Stimulated activated CD8-positive, alpha-beta memory T cell treated with anti-CD3 and anti-CD28 coated beads, Interleukin-7, amount 100 ng/mL, for 1 hour (primary cell): ENCODE measurements around the gene MXD3.
A peak's percentile ranks its signal among the peaks of the same experiment; 100 is the strongest.
"Not testable (repeated sequence)": the region's sequence is repeated elsewhere in the genome, so short reads cannot be mapped to it uniquely, and the experiment has no call there.

ENCODE experiments used
- DNase-seq, 2 donors: peaks; one replicate each; pipeline ENCODE4 v3.0.0-alpha.2; 2020; ENCODE audit warnings: low read depth in 2 of 2

MXD3 gene, protein sequence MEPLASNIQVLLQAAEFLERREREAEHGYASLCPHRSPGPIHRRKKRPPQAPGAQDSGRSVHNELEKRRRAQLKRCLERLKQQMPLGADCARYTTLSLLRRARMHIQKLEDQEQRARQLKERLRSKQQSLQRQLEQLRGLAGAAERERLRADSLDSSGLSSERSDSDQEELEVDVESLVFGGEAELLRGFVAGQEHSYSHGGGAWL

DNA sequence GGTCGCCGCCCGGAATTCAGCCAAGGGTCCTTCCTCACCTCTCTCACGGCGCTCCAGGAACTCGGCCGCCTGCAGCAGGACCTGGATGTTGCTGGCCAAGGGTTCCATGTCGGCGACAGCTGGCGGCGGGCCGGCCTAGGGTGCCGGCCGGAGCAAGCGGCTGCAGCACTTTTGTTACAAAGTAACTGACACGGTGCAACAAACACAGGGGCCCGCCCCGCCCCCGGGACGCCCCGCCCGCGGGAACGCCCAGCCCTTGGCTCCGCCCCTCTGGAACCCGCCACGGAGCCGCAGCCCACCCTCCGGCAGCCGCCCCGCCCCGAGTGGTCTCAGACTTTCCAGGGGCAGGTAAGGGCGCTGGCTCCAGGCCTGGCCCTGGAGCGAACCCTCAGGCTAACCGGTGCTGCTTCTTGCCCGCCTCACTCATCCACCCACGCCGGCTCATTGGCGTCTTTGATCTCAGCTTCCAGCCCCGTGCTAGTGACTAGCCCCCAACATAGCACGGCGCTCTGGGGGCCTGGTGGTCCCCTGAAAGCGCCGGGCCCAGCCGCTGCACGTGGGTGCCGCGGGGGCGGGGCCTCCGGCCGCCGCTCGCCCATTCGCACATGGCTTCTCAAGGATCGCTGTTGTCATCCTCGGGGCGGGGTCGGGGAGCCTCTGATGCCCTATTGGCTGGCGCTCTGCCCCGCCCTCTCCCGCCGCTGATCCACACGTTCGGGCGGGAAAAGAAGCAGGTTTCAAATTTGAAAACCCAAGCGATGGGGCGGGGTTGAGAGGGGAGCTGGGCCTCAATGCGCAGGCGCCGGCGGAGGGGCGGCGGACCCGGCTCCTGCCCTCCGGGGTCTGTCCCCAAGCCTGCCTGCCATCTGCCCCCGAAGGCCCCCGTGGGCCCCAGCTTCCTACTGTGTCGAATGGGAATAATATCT lies at the start of gene MXD3:
TSS of gene MXD3 (minus strand) at position 176 of the 926 bp plus-strand sequence. CDS start at position 108, 68 bp downstream.
- peak; percentile 80 to 81 for DNase-seq

DNA sequence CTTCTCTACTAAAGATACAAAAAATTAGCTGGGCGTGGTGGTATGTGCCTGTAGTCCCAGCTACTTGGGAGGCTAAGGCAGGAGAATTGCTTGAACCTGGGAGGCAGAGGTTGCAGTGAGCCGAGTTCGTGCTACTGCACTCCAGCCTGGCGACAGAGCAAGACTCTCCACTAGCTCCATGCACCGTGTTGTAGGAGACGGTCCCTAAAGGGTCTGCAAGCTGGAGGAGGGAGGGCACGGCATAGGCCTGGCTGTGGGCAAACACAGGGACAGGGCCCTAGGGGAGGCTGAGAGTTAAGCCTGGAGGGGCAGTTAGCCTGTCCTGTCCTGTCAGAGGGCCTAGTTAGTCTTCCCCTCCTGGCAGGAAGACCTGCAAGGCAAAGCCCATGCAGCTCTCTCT lies 49.0 kb upstream of the MXD3 start:
- DNase-seq = not testable (repeated sequence)

DNA sequence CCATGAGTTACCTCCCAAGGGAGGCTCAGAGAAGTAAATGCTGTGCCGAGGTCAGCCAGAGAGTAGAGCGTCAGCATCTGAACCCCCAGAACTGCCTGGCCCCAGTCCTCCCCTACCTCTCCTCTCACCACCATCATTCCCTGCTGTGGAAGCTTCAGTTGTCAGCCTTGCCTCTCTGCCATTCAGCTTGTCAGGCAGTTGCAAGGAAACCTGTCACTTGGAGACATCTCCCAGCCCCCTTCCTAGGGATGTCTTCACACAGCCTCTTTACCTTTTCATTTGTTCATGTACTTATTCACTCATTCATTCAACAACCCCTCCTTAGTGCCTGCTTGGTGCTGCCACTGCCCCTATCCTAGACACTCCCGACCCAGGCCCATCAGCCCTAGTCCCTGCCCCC lies 48.2 kb upstream of the MXD3 start:
- DNase-seq = no peak

DNA sequence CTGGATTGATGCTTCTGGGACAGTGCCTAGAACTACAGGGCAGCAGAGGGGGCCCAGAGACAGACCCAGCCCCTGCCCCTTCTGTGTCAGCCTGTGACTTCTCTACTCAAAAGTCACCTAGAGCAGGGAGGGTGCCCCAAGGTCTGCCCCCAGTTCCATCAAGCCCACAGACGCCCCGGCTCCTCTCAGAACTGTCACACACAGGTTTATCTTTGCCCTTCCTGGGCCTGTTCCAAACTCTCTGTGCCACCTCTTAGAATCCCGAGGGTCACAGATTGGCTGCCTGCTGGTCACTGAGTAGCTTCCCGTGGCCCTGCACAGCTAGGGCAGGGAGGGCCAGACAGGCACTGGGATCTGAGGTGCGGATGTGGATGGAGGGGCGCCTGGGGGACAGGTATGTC lies 47.8 kb upstream of the MXD3 start:
- no peak for DNase-seq

DNA sequence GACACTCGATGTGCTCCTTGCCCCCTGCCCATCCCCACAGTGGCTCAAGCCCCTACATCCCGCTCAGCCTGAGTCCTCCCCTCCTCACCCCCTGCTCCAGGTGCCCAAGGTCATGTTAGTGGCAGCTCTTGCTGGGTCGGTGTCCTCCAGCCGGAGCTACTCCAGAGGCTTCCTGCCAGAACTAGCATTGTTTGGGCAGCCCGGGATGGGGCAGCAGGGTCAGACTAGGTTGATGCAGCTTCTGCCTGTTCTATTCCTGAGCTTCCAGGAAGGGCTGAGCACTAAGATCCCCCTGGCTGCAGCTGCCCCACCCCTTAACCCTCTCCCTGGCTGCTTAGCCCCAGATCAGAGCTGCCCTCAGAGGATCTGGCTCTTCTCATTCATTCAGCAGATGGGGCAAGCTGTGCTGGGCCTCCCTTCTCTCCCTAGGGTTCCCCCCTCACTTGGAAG lies 46.7 kb upstream of the MXD3 start:
- no peak for DNase-seq

DNA sequence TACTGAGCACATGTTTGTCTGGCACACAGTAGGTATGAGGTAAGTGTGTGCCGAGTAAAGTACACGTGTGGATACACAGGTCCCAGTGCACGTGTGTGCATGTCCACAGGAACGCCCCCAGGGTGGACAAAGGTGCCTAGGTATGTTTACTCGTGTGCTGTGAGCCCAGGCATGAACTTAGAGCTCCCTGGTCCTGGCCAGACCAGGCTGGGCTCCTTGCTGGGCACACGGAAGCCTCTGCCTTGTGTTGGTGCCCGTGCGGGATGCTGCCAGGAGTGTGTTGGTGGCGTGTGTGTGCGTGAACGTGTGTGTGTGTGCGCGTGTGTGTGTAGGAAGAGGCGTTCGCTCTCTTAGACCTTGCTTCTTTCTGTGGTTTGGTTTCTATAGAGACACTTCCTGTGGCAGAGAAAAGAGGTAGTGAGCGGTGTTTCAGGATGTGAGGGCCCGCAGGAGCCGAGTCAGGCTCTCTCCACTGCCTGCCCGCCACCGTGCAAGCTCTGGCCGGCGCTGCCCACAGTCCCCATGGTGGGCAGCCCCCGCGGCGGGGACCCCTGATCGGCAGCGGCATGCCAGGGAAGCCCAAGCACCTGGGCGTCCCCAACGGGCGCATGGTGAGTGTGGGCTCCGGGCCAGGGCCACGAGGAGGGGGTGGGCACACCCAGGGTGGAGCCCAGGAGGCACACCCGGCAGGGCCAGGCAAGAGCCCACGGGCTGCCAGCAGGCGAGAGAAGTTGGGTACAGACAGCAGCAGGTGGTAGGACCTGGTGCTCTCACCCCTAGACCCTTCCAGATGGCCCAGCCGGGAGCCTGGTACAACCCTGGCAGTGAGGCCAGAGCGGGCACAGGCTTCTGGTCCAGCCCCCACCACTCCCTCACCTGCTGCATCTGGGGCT lies 46.0 kb upstream of the MXD3 start, which contains the start of gene RGS14:
TSS of gene RGS14 (plus strand) at position 466 of the 893 bp plus-strand sequence. CDS start at position 567, 101 bp downstream.
- DNase-seq = peak; percentile 22 to 37

DNA sequence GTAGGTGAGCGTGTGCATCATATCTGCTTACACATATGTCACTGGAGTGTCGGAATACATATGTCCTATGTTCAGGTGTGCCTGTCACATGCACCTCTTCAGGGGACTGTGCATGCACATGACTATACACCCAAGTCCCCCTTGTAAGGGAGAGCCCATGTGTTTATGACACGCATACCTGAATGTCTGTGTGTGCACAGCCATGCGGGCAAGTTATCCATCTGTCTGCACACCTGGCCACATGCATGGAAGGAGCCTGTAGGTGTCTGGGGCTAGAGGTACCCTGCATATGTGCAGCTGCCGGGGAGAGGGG lies 45.4 kb upstream of the MXD3 start:
- DNase-seq = no peak

DNA sequence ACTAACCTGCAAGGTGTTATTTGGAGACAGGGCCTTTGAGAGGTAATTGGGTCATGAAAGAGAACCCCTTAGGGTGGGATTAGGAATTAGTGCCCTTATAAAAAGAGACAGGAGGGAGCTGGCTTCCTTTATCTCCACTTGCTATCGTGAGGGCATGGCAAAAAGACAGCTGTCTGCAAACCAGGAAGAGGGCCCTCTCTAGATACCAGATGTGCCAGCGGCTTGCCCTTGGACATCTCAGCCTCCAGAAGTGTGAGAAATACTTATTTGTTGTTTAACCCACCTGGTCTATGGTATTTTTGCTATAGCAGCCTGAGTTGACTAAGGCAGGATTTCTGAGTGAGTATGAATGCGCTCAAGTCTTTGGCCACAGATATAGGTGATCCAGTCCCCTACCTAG lies 45.0 kb upstream of the MXD3 start:
- DNase-seq = no peak

DNA sequence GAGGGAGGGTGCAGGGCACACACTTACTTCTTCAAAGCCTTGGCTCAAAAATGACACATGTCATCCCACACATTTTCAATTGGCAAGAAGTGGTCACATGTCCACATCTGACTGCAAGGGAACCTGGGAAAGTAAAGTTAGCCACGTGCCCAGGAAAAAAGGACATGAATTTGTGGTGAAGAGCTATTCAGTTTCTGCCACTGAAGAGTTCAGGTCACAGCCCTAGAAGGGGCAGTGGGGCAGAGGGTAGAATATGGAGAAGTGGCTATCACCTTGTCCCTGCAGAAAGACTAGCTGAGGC lies 44.1 kb upstream of the MXD3 start:
- DNase-seq = no peak

DNA sequence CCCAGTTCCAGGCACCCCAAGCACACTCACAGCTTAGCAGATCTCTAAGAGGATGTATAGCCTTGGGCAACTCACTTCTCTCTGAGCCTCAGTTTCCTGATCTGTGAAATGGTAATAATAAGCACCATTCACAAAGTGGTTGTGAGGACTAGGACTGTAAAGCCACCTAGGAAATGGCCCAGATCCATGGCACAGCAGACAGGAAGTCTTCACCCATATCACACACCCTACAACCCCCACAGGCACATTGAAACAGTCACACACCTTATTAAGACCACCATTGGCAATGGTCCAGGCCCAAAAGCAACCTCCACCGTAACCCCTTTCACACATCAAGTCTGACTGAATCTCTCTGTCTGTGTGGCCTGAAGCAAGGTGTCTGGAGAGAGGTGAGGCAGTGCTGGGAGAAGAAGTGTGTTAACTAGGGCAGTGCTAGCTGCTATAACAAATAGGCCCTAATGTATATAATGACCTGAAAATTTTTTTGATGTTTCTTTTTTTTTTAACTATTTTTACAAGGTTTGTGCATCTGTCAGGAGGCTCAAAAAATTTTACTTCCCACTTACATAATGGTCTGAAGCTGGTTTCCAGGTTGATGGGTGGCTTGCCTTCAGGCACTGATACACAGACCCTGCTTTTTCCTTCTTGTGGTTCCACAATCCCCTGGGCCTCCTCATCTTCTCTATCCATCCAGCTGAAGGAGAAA lies 43.6 kb upstream of the MXD3 start:
- no peak for DNase-seq

DNA sequence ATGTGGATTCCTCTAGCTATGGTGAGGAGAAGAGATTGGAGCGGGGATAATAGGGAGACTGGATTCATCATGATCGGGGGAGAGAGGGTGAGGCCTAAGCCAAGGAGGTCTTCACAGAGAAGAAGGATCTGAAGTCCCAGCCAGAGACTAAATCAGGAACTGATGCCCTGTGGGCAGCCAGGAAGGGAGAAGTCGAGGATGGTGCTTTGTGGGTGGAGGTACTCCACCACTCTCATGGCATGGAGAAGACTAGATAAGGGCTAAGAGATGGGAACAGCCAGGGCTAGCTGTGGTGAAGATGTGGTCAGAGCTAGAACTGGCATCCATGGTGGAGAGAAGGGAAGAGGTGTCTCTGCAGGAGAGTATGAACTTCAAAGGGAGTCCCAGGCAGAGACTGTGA lies 43.0 kb upstream of the MXD3 start:
- DNase-seq = no peak

DNA sequence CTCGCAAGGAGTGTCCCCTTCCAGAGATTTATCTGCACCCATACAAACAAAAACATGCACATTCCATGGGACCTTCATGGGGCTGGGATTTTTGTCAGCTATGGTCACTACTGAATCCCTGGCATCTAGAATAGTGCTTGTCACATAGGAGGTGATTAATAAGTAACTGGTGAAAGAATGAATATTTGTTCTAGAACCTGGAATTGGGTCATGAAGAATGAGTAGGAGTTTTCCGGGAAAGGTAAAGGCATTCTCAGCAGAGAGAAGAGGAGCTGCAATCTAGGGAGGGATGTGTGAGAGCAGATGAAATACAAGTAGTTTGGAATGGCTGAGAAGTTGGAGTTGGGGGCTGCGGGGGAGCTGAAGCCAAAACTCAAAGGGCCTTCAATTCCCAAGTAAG lies 42.6 kb upstream of the MXD3 start:
- DNase-seq = no peak

DNA sequence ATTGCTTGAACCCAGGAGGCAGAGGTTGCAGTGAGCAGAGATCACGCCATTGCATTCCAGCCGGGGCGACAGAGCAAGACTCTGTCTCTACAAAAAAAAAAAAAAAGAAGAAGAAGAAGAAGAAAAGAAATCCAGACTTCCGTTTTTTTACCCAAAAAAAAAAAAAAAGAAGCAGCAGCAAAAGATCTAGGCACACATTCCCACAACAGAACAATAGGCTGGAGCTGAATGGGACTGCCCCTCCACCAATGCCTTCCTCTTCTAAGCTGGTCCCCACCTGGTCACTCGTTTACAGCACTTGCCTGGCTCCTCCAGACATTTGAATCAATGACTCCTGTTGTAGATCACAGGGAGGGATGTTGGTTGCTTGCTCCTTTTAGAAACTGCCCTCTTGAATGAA lies 41.4 kb upstream of the MXD3 start:
- no peak for DNase-seq

DNA sequence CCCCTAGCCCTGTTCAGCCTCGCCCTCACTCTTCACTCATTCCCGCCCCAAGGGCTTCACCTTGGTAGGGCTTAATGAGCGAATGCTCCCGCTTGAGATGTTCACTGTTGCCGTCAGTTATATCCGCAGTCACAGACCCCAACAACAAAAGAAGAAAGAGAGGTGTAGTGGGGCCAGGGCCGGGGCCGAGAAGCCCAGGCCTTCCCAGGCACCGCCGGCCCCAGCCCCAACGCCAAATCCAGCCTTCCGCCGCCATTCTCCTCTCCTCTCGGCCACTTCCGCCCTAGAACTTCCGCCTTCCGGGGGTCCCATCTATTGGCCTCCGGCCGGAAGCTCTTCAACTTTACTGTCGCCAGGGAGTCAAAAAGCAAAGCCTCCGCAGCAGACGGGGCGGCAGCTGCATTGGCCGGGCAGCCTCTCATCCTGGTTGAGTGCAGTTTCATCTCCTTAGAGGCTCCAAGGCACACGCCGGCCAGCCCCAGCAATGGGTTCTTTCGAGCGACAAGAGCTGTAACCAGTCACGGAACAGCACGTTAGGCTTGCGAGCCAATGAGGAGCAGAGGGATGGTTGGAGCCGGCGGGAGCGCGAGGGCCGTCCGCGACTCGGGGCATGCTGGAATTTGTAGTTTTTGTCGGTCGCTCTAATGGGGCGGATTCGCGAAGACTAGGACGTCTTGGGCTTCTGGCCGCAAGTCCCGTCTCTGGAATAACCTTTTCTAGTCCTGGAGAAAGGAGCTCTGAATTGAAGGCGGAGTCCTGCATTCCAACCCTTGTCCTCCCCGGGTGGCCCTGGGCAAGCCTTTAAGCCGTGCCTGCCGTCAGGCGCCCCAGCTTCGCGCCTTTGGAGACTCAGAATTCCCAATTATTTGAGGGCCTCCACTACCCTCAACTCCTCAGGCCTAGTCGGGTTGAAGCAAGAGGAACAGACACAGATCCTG lies 40.0 kb upstream of the MXD3 start, which contains the start of gene LMAN2:
TSS of gene LMAN2 (minus strand) at position 277 of the 938 bp plus-strand sequence. CDS start at position 256, 21 bp downstream.
- peak; percentile 76 to 77 for DNase-seq

DNA sequence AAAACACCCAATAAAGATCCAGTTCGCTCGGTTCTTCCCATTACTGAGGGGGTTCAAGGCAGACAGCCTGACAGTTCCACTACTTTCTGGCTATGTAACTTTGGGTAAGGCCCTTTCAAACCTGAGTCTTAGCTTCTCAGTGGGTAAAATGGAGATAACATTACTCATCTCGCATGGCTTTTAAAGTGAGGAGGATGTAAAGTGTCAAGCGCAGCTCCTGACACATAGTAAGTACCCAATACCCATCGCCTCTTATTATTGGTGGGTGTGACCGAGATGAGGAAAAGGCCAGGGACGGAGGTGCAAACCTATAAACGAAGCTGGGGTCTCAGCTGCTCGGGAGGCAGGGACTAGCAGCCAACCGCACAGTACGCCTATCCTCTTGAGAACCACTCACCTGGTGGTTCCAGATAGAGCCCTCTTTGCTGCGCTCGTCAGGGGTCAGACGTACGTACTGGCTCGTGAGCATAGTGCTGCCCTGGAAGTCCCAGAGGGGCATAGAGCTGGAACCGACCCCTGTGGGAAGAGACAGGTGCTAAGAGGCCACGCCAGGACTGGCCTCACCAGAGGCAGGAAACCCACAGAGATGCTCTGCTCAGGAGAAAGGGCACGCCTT lies 39.2 kb upstream of the MXD3 start:
- no peak for DNase-seq

DNA sequence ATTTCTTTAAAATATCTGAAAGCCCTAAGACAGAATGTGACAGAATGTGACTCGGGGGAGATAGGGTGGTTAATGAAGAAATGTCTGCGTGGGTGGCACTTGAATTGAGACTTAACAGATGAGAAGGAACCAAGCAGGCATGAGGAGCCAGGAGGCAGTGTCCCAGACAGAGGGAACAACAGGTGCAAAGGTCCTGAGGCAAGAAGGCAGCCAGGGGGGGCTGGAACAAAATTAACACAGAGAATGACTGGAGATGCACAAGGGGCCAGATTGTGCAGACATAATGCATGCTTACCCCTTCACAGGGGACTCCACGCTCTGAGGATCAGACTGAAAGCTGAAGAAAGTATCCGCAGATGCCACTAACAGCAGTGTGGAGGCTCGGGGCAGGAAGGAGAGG lies 38.1 kb upstream of the MXD3 start:
- no peak for DNase-seq

DNA sequence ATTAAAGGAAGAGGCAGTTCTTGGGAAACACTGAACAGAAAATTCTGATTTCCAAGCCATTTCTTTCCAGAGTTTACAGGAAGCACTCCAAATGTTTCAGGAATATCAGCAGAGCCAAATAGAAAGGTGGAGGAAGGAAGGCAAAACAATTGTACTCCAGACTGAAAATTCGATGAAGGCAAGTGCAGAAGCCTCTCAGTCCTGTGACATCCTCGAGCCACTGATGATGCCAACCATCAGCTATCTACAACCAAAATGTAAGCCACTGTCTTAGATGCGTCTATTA lies 37.6 kb upstream of the MXD3 start:
- no peak for DNase-seq

DNA sequence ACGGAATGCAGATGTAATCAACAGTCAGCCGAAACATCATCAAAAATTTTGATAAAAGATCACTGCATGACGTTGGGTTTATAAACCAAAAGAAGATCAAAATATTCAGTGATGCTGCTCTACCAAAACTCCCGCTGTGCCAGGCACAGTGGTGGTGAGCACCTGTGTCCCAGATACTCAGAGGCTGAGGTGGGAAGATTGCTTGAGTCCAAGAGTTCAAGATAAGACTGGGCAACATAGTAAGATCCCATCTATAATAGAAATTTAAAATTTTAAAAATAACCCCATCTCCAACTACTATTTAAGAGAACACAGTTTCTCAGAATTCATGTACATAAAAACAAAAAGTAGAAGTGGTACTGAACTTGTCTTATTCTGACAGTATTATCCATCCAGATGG lies 36.0 kb upstream of the MXD3 start:
- no peak for DNase-seq

DNA sequence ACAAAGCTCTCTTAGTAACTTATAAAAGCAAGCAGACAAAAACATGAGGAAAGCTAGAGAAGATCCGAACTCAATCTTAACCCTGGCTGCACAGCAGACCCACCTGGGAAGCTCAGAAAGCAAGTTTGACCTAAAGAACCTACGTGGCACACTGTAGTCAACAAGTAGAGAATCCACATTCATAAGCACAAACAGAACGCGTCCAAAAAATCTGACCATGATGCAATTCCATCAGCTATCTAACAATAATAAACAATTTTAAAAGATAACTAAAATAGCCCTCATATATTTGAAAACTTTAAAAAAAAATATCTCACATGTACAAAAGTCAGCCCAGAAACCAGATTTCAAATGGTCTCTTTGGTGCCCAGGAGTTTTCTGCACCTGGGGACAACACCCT lies 35.1 kb upstream of the MXD3 start:
- DNase-seq = no peak

DNA sequence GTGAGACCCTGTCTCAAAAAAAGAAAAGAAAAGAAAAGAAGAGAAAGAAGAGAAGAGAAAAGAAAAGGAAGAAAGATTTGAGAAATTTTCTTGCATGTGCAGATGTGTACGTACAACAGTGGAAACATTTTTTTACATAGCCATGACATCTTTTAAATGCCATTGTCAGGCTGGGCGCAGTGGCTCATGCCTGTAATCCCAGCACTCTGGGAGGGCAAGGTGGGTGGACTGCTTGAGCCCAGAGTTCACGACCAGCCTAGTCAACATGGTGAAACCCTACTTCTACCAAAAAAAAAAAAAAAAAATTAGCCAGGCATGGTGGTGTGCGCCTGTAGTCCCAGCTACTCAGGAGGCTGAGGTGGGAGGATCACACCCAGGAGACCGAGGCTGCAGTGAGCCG lies 33.2 kb upstream of the MXD3 start:
- DNase-seq = no peak
